ENCODE measurements around the gene MIGA2.

DNA sequence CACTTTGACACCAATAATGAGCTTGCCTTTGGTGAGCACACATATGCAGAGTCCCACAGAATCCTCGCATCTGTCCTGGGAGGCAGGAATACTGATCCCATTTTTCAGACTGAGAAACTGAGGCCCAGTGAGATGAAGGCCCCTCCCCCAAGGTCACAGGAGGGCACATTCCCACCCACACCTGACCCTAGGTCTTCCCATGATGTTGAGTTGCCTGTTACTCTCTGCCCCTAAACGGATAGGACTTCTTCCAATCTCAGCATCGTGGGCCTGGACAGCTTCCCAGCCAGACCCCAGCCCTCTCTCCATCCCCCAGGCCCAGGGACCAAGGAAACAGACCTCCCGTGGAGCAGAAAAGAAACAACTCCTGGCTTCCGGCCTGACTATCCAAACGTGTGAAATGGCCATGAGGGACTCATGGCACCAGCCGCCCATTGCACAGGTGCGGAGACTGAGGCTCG lies 9.2 kb upstream of the MIGA2 start:
- TF ChIP-seq ZBTB17 (tag by site-specific recombination; IDR thresholded peaks at IDR 0.05) (no peak), PBX3 (CRISPR knock-in tag; IDR thresholded peaks at IDR 0.05) (no peak), CTCF (tag by site-specific recombination; IDR thresholded peaks at IDR 0.05) (no peak), ZNF624 (tag by site-specific recombination; IDR thresholded peaks at IDR 0.05) (no peak), ZNF302 (tag by site-specific recombination; IDR thresholded peaks at IDR 0.05; ENCODE audit: low read depth) (no peak), ZNF747 (tag by site-specific recombination; IDR thresholded peaks at IDR 0.05) (no peak), RBAK (tag by site-specific recombination; IDR thresholded peaks at IDR 0.05) (no peak), ZNF549 (tag by site-specific recombination; IDR thresholded peaks at IDR 0.05) (no peak), TRIM28 (IDR thresholded peaks at IDR 0.05; ENCODE audit: borderline replicate concordance, low read length) (no peak), ZNF366 (tag by site-specific recombination; conservative IDR thresholded peaks at IDR 0.05) (no peak), EGR2 (tag by site-specific recombination; IDR thresholded peaks at IDR 0.05; ENCODE audit: low read depth) (no peak), HOXA7 (CRISPR knock-in tag; IDR thresholded peaks at IDR 0.05; ENCODE audit: borderline replicate concordance) (no peak)
- TF ChIP-seq, protein P1, sequence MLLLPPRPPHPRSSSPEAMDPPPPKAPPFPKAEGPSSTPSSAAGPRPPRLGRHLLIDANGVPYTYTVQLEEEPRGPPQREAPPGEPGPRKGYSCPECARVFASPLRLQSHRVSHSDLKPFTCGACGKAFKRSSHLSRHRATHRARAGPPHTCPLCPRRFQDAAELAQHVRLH (tag by site-specific recombination; IDR thresholded peaks at IDR 0.05): no peak; the same call in 1 of the 2 replicates
- TF ChIP-seq, protein P2, sequence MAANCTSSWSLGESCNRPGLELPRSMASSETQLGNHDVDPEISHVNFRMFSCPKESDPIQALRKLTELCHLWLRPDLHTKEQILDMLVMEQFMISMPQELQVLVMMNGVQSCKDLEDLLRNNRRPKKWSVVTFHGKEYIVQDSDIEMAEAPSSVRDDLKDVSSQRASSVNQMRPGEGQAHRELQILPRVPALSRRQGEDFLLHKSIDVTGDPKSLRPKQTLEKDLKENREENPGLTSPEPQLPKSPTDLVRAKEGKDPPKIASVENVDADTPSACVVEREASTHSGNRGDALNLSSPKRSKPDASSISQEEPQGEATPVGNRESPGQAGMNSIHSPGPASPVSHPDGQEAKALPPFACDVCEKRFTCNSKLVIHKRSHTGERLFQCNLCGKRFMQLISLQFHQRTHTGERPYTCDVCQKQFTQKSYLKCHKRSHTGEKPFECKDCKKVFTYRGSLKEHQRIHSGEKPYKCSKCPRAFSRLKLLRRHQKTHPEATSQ (tag by site-specific recombination; IDR thresholded peaks at IDR 0.05): no peak
